HepG2 (cell line): ENCODE measurements around the gene NDOR1. TPM values are rescaled to one million over a fixed set of nuclear protein-coding genes. Genes with fewer than 3 reads are reported as not detected.
A peak's percentile ranks its signal among the peaks of the same experiment; 100 is the strongest.

Experiments used
- ATAC-seq: fragments of 200-7000 bp; cut with Tn5 transposase; 3 replicates; pipeline ENCODE4 v1.9.1; 2020; ENCODE audit warnings: mild to moderate bottlenecking, moderate library complexity
- BruUV-seq: library from RNA; stranded (reverse); fragments of 400-500 nt; replicated peaks from 2 replicates; lab custom pipeline; 2021; lab: Mats Ljungman, UMichigan
- CTCF ChIA-PET: fragments of 300-600 bp; formaldehyde crosslinking; extraction: SDS; loops from one replicate; lab custom pipeline; 2021; ENCODE audit warnings: low total read pairs, inconsistent platforms, low intra/inter-chr PET ratio; lab: Yijun Ruan, JAX
- POLR2A ChIA-PET: fragments of 350-600 bp; sonication (Branson Sonifier 250); formaldehyde crosslinking; loops from one replicate; lab custom pipeline; 2020; ENCODE audit warnings: antibody characterized with exemption, inconsistent platforms; lab: Yijun Ruan, JAX
- DNase-seq: peaks from one replicate; pipeline ENCODE4 v3.0.0-alpha.2; 2015; ENCODE audit warnings: low spot score
- FAIRE-seq: peaks from 3 replicates; lab custom pipeline; 2011; peaks lifted over from hg19 to GRCh38; lab: Jason Lieb, UNC
- H2AFZ ChIP-seq: one replicate; pipeline ENCODE4 v1.6.1; 2011; ENCODE audit warnings: low read length, inconsistent platforms
- H3K27ac ChIP-seq: fragments of 300-600 bp; 3 replicates; pipeline ENCODE4 v1.8.0; 2011; ENCODE audit warnings: mixed run types, mild to moderate bottlenecking, mixed read lengths, low read length, inconsistent platforms; ENCODE audit not compliant: insufficient read depth; ENCODE audit errors: extremely low read length
- H3K27me3 ChIP-seq, 2 experiments: fragments of 200-600 bp in 1 of 2; 2 replicates in 1 of 2; 3 replicates in 1 of 2; pipeline versions ENCODE4 v1.6.0 to v1.8.0; 2011; ENCODE audit warnings: low read length in 2 of 2, mild to moderate bottlenecking in 2 of 2, moderate library complexity in 2 of 2, inconsistent platforms in 1 of 2; ENCODE audit not compliant: insufficient read depth in 2 of 2, control insufficient read depth in 1 of 2
- H3K36me3 ChIP-seq, 2 experiments: fragments of 200-600 bp in 1 of 2; replicated peaks in 1 of 2; 2 replicates in 1 of 2; 3 replicates in 1 of 2; pipeline versions ENCODE4 v1.5.1 to v1.8.0; 2011; ENCODE audit warnings: low read length in 2 of 2, inconsistent platforms in 1 of 2; ENCODE audit not compliant: insufficient read depth in 2 of 2, control insufficient read depth in 1 of 2
- H3K4me1 ChIP-seq: 2 replicates; pipeline ENCODE4 v1.5.1; 2012; ENCODE audit warnings: low read length, inconsistent platforms; ENCODE audit not compliant: insufficient read depth
- H3K4me2 ChIP-seq: 2 replicates; pipeline ENCODE4 v1.6.0; 2011; ENCODE audit warnings: low read depth, low read length, inconsistent platforms
- H3K4me3 ChIP-seq, 3 experiments: fragments of 200-600 bp in 1 of 3; sonication (generic), shearing (Covaris generic) in 1 of 3; replicated peaks in 1 of 3; 2 replicates each; pipeline ENCODE4 v1.5.1; 2011 to 2016; ENCODE audit warnings: low read length in 3 of 3, inconsistent platforms in 2 of 3, low read depth in 2 of 3, mild to moderate bottlenecking in 2 of 3, control low read depth in 1 of 3, mixed read lengths in 1 of 3; ENCODE audit not compliant: insufficient read depth in 1 of 3
- H3K79me2 ChIP-seq: one replicate; pipeline ENCODE4 v1.6.1; 2011; ENCODE audit warnings: low read length, inconsistent platforms; ENCODE audit not compliant: insufficient read depth
- H3K9ac ChIP-seq: 2 replicates; pipeline ENCODE4 v1.6.0; 2011; ENCODE audit warnings: mild to moderate bottlenecking, low read depth, low read length, inconsistent platforms; ENCODE audit not compliant: insufficient read depth
- H3K9me3 ChIP-seq: 2 replicates; pipeline ENCODE4 v1.5.1; 2012; ENCODE audit warnings: mild to moderate bottlenecking, low read length
- H4K20me1 ChIP-seq: 2 replicates; pipeline ENCODE4 v1.6.0; 2011; ENCODE audit warnings: inconsistent platforms, mild to moderate bottlenecking, low read length, moderate library complexity; ENCODE audit not compliant: insufficient read depth
- AGO2 ChIP-seq: fragments of 200-400 bp; formaldehyde crosslinking; optimal IDR thresholded peaks from 2 replicates; pipeline ENCODE3; 2017; ENCODE audit warnings: mild to moderate bottlenecking, low read depth, low read length, moderate library complexity
- DNMT3B ChIP-seq: conservative IDR thresholded peaks from 2 replicates; pipeline ENCODE4 v1.6.1; 2016; ENCODE audit warnings: missing biosample characterization, control low read depth
- FOXK2 ChIP-seq: fragments of 450-650 bp; IDR thresholded peaks from 2 replicates; pipeline ENCODE4 v1.6.1; 2016
- PHF20 ChIP-seq: sonication (generic); formaldehyde crosslinking; IDR thresholded peaks from 2 replicates; pipeline ENCODE4 v1.5.0; 2020; ENCODE audit warnings: mild to moderate bottlenecking, missing genetic modification reagents
- RBAK ChIP-seq: sonication (generic); formaldehyde crosslinking; IDR thresholded peaks from 2 replicates; pipeline ENCODE4 v1.5.1; 2020; ENCODE audit warnings: mild to moderate bottlenecking, missing genetic modification reagents
- RBFOX2 ChIP-seq: fragments of 200-400 bp; formaldehyde crosslinking; IDR thresholded peaks from 2 replicates; pipeline ENCODE4 v1.6.1; 2017; ENCODE audit warnings: low read depth, mild to moderate bottlenecking, low read length
- RFX5 ChIP-seq: IDR thresholded peaks from 2 replicates; pipeline ENCODE4 v1.6.1; 2011; ENCODE audit warnings: low read depth, low read length, improper control_type of control experiment
- ZC3H13 ChIP-seq: sonication (generic); formaldehyde crosslinking; IDR thresholded peaks from 2 replicates; pipeline ENCODE4 v1.8.1; 2023; ENCODE audit warnings: mild to moderate bottlenecking, missing genetic modification reagents, moderate library complexity
- ZFY ChIP-seq: sonication (generic); formaldehyde crosslinking; IDR thresholded peaks from 2 replicates; pipeline ENCODE4 v1.4.0; 2020; ENCODE audit warnings: missing genetic modification reagents
- ZNF75D ChIP-seq: sonication (generic); formaldehyde crosslinking; IDR thresholded peaks from 2 replicates; pipeline ENCODE4 v1.8.1; 2023; ENCODE audit warnings: missing genetic modification reagents, mild to moderate bottlenecking, borderline replicate concordance
- ZNF777 ChIP-seq: sonication (generic); formaldehyde crosslinking; IDR thresholded peaks from 2 replicates; pipeline ENCODE4 v1.4.0; 2020; ENCODE audit warnings: missing genetic modification reagents
- ZNF782 ChIP-seq: sonication (generic); formaldehyde crosslinking; IDR thresholded peaks from 2 replicates; pipeline ENCODE4 v1.4.0; 2020; ENCODE audit warnings: missing genetic modification reagents, mild to moderate bottlenecking, borderline replicate concordance
- WGBS: methylation state at CpG from one replicate; pipeline ENCODE4 v1.1.6; 2017; ENCODE audit warnings: low lambda C conversion rate; 5-methylcytosine and 5-hydroxymethylcytosine counted together
- in situ Hi-C: cut with HindIII; loops from 2 replicates; pipeline ENCODE4 v1.10.0; 2017; ENCODE audit warnings: low pct_unique_long_range_greater_than_20kb; ENCODE audit not compliant: extremely low pct_ligation_motif_present
- intact Hi-C: fragments of 100-400 bp; cut with micrococcal nuclease; formaldehyde crosslinking; loops from one replicate; pipeline ENCODE4 v1.10.0; 2022; ENCODE audit not compliant: unreplicated experiment
- polyA plus RNA-seq, 8 experiments: library from polyadenylated mRNA; depleted of rRNA in 3 of 8; stranded (reverse) in 7 of 8; unstranded in 1 of 8; fragments of >200 nt; fragmentation: Illumina TruSeq in 4 of 8; extraction: Trizol in 4 of 8; gene quantifications; 2 replicates each; pipeline versions ENCODE4 v1.2.1 to v1.2.3, GENCODE V29; 2011 to 2016; ENCODE audit warnings: low read depth in 4 of 8, missing spikeins in 1 of 8, mixed read lengths in 1 of 8; ENCODE audit not compliant: insufficient read depth in 1 of 8
- total RNA-seq, 5 experiments: library from RNA; depleted of rRNA; stranded (reverse); fragments of >200 nt; fragmentation: Illumina TruSeq; extraction: Trizol; gene quantifications; 2 replicates each; pipeline ENCODE4 v1.2.3, GENCODE V29; 2016; ENCODE audit warnings: low read depth in 1 of 5
- TF ChIP-seq, protein P1 (sequence below): sonication (generic); formaldehyde crosslinking; IDR thresholded peaks from 2 replicates; pipeline ENCODE4 v1.5.0; 2020; ENCODE audit warnings: missing genetic modification reagents
- TF ChIP-seq, protein P2 (sequence below): sonication (generic); formaldehyde crosslinking; IDR thresholded peaks from 2 replicates; pipeline ENCODE4 v1.9.0; 2021; ENCODE audit warnings: missing genetic modification reagents, borderline replicate concordance
- TF ChIP-seq, protein P3 (sequence below): sonication (generic); formaldehyde crosslinking; IDR thresholded peaks from 2 replicates; pipeline ENCODE4 v1.5.0; 2020; ENCODE audit warnings: mild to moderate bottlenecking, low read depth, missing genetic modification reagents, borderline replicate concordance

Gene NDOR1
- total and polyA plus RNA-seq, 2 of the 13 experiments (the other 11 are each of a cell fraction or from before 2014, with no cell fraction given) = 3.6 to 8.7 TPM

DNA sequence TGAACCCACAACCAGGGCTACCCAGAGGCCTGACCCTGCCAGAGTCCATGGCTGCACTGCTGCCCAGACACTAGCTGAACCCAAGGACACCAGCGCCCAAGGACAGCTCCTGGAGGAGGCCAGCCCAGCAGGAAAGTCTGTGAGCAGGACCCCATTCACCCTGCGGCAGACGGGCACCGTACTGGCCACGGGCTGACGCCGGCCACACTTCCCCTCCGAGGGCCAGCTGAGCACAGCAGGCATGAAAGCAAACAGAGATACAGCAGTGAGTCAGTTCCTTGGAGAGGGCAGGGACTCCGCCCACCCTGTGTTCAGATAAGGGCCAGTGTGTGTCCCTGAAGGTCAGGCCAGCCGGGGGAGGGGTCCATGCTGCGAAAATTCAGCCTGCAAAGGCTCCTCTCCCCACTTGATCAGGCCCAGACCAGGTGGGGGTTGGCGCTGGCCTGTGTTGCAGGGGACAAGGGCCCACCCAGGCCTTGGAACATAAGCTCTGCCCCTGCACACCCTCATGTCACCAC is 13.3 kb downstream of the NDOR1 start (continued):
- TF ChIP-seq, protein P1, sequence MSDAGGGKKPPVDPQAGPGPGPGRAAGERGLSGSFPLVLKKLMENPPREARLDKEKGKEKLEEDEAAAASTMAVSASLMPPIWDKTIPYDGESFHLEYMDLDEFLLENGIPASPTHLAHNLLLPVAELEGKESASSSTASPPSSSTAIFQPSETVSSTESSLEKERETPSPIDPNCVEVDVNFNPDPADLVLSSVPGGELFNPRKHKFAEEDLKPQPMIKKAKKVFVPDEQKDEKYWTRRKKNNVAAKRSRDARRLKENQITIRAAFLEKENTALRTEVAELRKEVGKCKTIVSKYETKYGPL (CRISPR knock-in tag) = no peak
- TF ChIP-seq ZNF75D (CRISPR knock-in tag) (no peak), RFX5 (no peak), RBAK (CRISPR knock-in tag) (no peak)

DNA sequence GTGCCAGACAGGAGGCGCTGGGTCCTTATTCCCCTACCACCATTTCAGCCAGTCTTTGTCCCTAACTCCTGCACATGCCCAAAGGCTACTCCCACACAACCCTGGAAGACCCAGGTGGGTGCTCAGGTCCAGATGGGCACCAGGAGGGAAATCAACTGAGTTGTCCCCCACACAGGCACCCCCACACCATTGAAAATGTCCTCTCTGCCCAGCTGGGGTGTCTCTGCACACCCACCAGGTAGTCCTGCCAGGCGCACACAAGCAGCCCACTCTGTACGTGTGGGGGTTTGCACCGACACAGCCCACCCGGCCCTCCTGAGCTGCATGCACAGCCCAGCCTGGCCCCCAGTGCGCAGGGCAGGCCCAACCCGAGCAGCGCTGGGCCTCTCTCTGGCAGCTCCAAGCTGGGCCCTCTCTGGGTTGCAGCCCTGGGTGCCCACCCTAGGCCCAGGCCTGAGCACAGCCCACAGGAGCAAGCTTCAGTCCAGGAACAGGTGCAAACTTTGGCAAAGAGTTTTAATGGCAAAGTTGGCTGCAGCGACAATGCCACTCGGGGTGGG is 14.3 kb downstream of the NDOR1 start:
- Histone ChIP-seq H3K79me2 (peaks cover 3% of the 10 kb centered on the region), H4K20me1 (peaks cover 4% of the 10 kb centered on the region; the same call in 1 of the 2 replicates), H3K9ac (no peak overlapping the region), H2AFZ (no peak overlapping the region), H3K4me1 (peaks cover 45% of the 10 kb centered on the region), H3K36me3 (no peaks in the 10 kb centered on the region), H3K4me3 (no peak overlapping the region), H3K9me3 (no peaks in the 10 kb centered on the region), H3K27me3 (no peaks in the 10 kb centered on the region; a peak in 1 of 5 replicates), H3K4me2 (no peak overlapping the region), H3K27ac (no peak overlapping the region)
- ATAC-seq = no peak
- WGBS = 96% methylated on average over 5 of the region's 10 CpGs
- DNase-seq = no peak
- intact Hi-C loops = no loop called here
- ChIA-PET CTCF (no interaction called here), POLR2A (interaction anchor here (0.6 to 13.4 kb wide), 6 partner anchors 15 to 92 kb away, joined by 3 to 225 read pairs (median 8); partner anchors contain the start of genes NDOR1, TMEM203, TPRN and TUBB4B)
- BruUV-seq = no TSS peak
- FAIRE-seq = no peak
- TF ChIP-seq RBFOX2 (peak; percentile 19; the same call in 1 of the 2 replicates), DNMT3B (CRISPR knock-in tag) (no peak), PHF20 (CRISPR knock-in tag) (no peak), ZFY (CRISPR knock-in tag) (0 out of 2 replicates have a peak, but pooled peaks have one; percentile 20), AGO2 (peak; percentile 73), FOXK2 (no peak), ZNF782 (CRISPR knock-in tag) (no peak), ZC3H13 (CRISPR knock-in tag) (peak; percentile 93), ZNF777 (CRISPR knock-in tag) (no peak)
- TF ChIP-seq, protein P2, sequence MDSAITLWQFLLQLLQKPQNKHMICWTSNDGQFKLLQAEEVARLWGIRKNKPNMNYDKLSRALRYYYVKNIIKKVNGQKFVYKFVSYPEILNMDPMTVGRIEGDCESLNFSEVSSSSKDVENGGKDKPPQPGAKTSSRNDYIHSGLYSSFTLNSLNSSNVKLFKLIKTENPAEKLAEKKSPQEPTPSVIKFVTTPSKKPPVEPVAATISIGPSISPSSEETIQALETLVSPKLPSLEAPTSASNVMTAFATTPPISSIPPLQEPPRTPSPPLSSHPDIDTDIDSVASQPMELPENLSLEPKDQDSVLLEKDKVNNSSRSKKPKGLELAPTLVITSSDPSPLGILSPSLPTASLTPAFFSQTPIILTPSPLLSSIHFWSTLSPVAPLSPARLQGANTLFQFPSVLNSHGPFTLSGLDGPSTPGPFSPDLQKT = no peak
- TF ChIP-seq, protein P3, sequence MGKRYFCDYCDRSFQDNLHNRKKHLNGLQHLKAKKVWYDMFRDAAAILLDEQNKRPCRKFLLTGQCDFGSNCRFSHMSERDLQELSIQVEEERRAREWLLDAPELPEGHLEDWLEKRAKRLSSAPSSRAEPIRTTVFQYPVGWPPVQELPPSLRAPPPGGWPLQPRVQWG (CRISPR knock-in tag) = no peak
- in situ Hi-C loops = no loop called here
